Keratinocyte (primary cell): ENCODE results near the gene PARM1. TPM values are rescaled to one million over a fixed set of nuclear protein-coding genes. Genes with fewer than 3 reads are reported as not detected.

ENCODE experiments used
- DNase-seq: peaks from one replicate; pipeline ENCODE4 v3.0.0-alpha.2; 2011; ENCODE audit warnings: low read depth, missing footprints, low spot score
- FAIRE-seq: peaks from 2 replicates; lab custom pipeline; 2011; peaks lifted over from hg19 to GRCh38; lab: Jason Lieb, UNC
- H2AFZ ChIP-seq: 2 replicates; pipeline ENCODE4 v1.6.0; 2012; ENCODE audit warnings: low read length, control low read depth, inconsistent platforms; ENCODE audit not compliant: control insufficient read depth
- H3K27ac ChIP-seq: 2 replicates; pipeline ENCODE4 v1.5.1; 2011; ENCODE audit warnings: low read length; ENCODE audit not compliant: control insufficient read depth, insufficient read depth
- H3K27me3 ChIP-seq: 3 replicates; pipeline ENCODE4 v1.6.0; 2011; ENCODE audit warnings: low read length; ENCODE audit not compliant: control insufficient read depth, insufficient read depth; ENCODE audit errors: extremely low read depth
- H3K36me3 ChIP-seq, 2 experiments: 2 replicates in 1 of 2; 3 replicates in 1 of 2; pipeline ENCODE4 v1.5.1; 2011; ENCODE audit warnings: low read length in 2 of 2, mild to moderate bottlenecking in 1 of 2; ENCODE audit not compliant: control insufficient read depth in 2 of 2, insufficient read depth in 2 of 2; ENCODE audit errors: extremely low read depth in 1 of 2
- H3K4me1 ChIP-seq: 3 replicates; pipeline ENCODE4 v1.5.1; 2011; ENCODE audit warnings: low read length; ENCODE audit not compliant: control insufficient read depth, insufficient read depth; ENCODE audit errors: extremely low read depth
- H3K4me2 ChIP-seq: 3 replicates; pipeline ENCODE4 v1.6.0; 2011; ENCODE audit warnings: low read depth, low read length; ENCODE audit not compliant: control insufficient read depth, insufficient read depth; ENCODE audit errors: extremely low read depth
- H3K4me3 ChIP-seq, 3 experiments: fragments of 200-600 bp in 1 of 3; sonication (generic) in 1 of 3; 2 replicates in 2 of 3; 3 replicates in 1 of 3; pipeline ENCODE4 v1.5.1; 2011 to 2016; ENCODE audit warnings: low read length in 3 of 3, mild to moderate bottlenecking in 3 of 3, control low read depth in 2 of 3, inconsistent platforms in 1 of 3, low read depth in 1 of 3, mixed read lengths in 1 of 3, mixed run types in 1 of 3, moderate library complexity in 1 of 3; ENCODE audit not compliant: control insufficient read depth in 2 of 3, insufficient read depth in 2 of 3; ENCODE audit errors: extremely low read depth in 1 of 3
- H3K79me2 ChIP-seq: 2 replicates; pipeline ENCODE4 v1.6.0; 2012; ENCODE audit warnings: low read length; ENCODE audit not compliant: control insufficient read depth, insufficient read depth
- H3K9ac ChIP-seq: 3 replicates; pipeline ENCODE4 v1.6.0; 2011; ENCODE audit warnings: low read length; ENCODE audit not compliant: control insufficient read depth, insufficient read depth; ENCODE audit errors: extremely low read depth
- H3K9me1 ChIP-seq: 3 replicates; pipeline ENCODE4 v1.6.0; 2011; ENCODE audit warnings: low read length; ENCODE audit not compliant: control insufficient read depth, insufficient read depth; ENCODE audit errors: extremely low read depth
- H3K9me3 ChIP-seq: 2 replicates; pipeline ENCODE4 v1.5.1; 2012; ENCODE audit warnings: low read depth, low read length; ENCODE audit not compliant: control insufficient read depth
- H4K20me1 ChIP-seq: 3 replicates; pipeline ENCODE4 v1.6.0; 2011; ENCODE audit warnings: low read length; ENCODE audit not compliant: control insufficient read depth, insufficient read depth; ENCODE audit errors: extremely low read depth
- EZH2 ChIP-seq: IDR thresholded peaks from one replicate; pipeline ENCODE4 v1.6.1; 2012; ENCODE audit warnings: inconsistent platforms, mild to moderate bottlenecking, low read length, moderate library complexity
- dilution Hi-C: fragments of 300-500 bp; cut with MboI; formaldehyde crosslinking; loops from one replicate; pipeline ENCODE4 v1.7.0; 2020; ENCODE audit warnings: low sequenced_read_pairs; ENCODE audit not compliant: extremely low pct_ligation_motif_present
- polyA plus RNA-seq, 5 experiments: library from polyadenylated mRNA; depleted of rRNA in 3 of 5; stranded (reverse) in 3 of 5; stranded (forward) in 1 of 5; unstranded in 1 of 5; fragments of >200 nt; gene quantifications; 1 replicate in 1 of 5; 2 replicates in 3 of 5; 3 replicates in 1 of 5; pipeline versions ENCODE4 v1.2.1 to v1.2.3, GENCODE V29; 2011 to 2012; ENCODE audit warnings: missing spikeins in 2 of 5, low read depth in 1 of 5, low replicate concordance in 1 of 5
- TF ChIP-seq, protein P1 (sequence below), 3 experiments: IDR thresholded peaks in 1 of 3; conservative IDR thresholded peaks in 1 of 3; optimal IDR thresholded peaks in 1 of 3; 2 replicates in 2 of 3; 3 replicates in 1 of 3; pipeline versions ENCODE3 to v1.5.1; 2011; ENCODE audit warnings: low read length in 3 of 3, mild to moderate bottlenecking in 3 of 3, moderate library complexity in 2 of 3, control low read depth in 1 of 3, inconsistent platforms in 1 of 3; ENCODE audit not compliant: insufficient read depth in 2 of 3; ENCODE audit errors: extremely low read depth in 1 of 3

The PARM1 gene
- polyA plus RNA-seq, 1 donor (not counting 4 experiments of a cell fraction or from before 2014, with no cell fraction given): 0.05 TPM

GRCh38 chr4:74975848-74976824, 43.2 kb downstream of the PARM1 start:
- Histone ChIP-seq H3K9ac (no peak overlapping the region), H3K4me2 (no peak overlapping the region), H3K27me3 (no peaks in the 10 kb centered on the region), H3K9me3 (no peaks in the 10 kb centered on the region), H3K79me2 (no peaks in the 10 kb centered on the region), H3K4me1 (no peaks in the 10 kb centered on the region), H2AFZ (no peak overlapping the region), H3K36me3 (no peaks in the 10 kb centered on the region), H3K27ac (no peak overlapping the region), H4K20me1 (no peaks in the 10 kb centered on the region), H3K9me1 (no peaks in the 10 kb centered on the region), H3K4me3 (no peak overlapping the region)
- TF ChIP-seq, protein P1, sequence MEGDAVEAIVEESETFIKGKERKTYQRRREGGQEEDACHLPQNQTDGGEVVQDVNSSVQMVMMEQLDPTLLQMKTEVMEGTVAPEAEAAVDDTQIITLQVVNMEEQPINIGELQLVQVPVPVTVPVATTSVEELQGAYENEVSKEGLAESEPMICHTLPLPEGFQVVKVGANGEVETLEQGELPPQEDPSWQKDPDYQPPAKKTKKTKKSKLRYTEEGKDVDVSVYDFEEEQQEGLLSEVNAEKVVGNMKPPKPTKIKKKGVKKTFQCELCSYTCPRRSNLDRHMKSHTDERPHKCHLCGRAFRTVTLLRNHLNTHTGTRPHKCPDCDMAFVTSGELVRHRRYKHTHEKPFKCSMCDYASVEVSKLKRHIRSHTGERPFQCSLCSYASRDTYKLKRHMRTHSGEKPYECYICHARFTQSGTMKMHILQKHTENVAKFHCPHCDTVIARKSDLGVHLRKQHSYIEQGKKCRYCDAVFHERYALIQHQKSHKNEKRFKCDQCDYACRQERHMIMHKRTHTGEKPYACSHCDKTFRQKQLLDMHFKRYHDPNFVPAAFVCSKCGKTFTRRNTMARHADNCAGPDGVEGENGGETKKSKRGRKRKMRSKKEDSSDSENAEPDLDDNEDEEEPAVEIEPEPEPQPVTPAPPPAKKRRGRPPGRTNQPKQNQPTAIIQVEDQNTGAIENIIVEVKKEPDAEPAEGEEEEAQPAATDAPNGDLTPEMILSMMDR (optimal IDR thresholded peaks at IDR 0.05 in 1 of 3, IDR thresholded peaks at IDR 0.05 in 1 of 3, conservative IDR thresholded peaks at IDR 0.05 in 1 of 3; ENCODE audit: extremely low read depth in 1 of 3, insufficient read depth in 2 of 3, low read length in 3 of 3): no peak
- no peak for TF ChIP-seq EZH2
- dilution Hi-C loops: no loop called here
- DNase-seq: no peak
- FAIRE-seq: no peak

DNA sequence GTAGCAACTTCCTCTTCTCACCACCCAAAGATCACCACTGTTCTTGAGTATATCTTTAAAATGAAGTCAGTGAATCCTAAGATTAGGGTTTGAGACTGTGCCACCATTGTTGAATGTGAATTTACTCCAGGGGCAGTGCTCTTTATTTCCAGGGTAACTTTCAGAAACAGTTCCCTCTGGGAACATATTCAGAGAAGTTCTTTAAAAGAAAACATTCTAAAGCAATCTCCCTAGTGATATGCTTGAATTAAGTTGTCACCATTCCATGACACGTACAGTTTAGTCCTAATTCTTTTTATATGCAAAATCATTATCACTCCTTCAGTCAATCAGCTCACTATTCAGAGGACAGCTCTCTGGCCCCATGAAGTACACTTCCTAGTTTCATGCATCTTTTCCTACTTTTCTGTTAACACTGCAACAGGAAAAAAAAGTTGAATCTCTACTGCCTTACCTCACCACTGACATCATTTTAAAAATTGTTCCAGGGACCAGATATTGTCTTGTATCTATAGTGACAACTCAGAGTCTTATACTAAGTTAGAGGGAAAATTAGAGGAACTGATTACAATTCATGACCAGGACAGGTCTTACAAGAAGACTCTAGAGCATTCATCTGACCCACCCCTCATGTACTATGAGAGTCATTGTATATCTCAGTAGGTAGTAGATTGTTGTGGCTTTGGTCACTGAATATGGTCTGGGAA, 49.8 kb downstream of the PARM1 start:
- TF ChIP-seq EZH2: no peak
- TF ChIP-seq, protein P1 (optimal IDR thresholded peaks at IDR 0.05 in 1 of 3, IDR thresholded peaks at IDR 0.05 in 1 of 3, conservative IDR thresholded peaks at IDR 0.05 in 1 of 3; ENCODE audit: extremely low read depth in 1 of 3, insufficient read depth in 2 of 3, low read length in 3 of 3): no peak
- Histone ChIP-seq H3K9me3 (no peaks in the 10 kb centered on the region), H3K9me1 (no peaks in the 10 kb centered on the region), H3K4me3 (no peak overlapping the region), H4K20me1 (no peaks in the 10 kb centered on the region), H3K79me2 (no peaks in the 10 kb centered on the region), H3K4me2 (no peak overlapping the region), H3K36me3 (no peaks in the 10 kb centered on the region), H3K27ac (no peak overlapping the region), H3K27me3 (no peaks in the 10 kb centered on the region), H3K4me1 (no peaks in the 10 kb centered on the region), H3K9ac (no peak overlapping the region), H2AFZ (no peak overlapping the region)
- FAIRE-seq (no peak), DNase-seq (no peak)
- dilution Hi-C loops: no loop called here
